Ovary (tissue), 3 donors: ENCODE data around the gene VAMP5.

Experiments used
- CTCF ChIP-seq, 3 donors: fragments of 450-650 bp in 2 of 3; fragments of 200-600 bp in 1 of 3; IDR thresholded peaks; one replicate each; pipeline versions ENCODE4 v1.5.1 to v1.8.0; 2016 to 2022; ENCODE audit warnings: antibody characterized with exemption in 3 of 3, mild to moderate bottlenecking in 1 of 3
- EP300 ChIP-seq: sonication (generic); formaldehyde crosslinking; IDR thresholded peaks from one replicate; pipeline ENCODE4 v1.6.1; 2017; ENCODE audit warnings: antibody characterized with exemption
- POLR2A ChIP-seq: fragments of 450-650 bp; IDR thresholded peaks from one replicate; pipeline ENCODE4 v1.6.1; 2017; ENCODE audit warnings: antibody characterized with exemption, mild to moderate bottlenecking, moderate library complexity
- donor health status: DM: no; HTN: no; CAD: no.

- TF ChIP-seq POLR2A (no peak), CTCF (IDR thresholded peaks at IDR 0.05) (no peak), EP300 (no peak)
Measured at GRCh38 chr2:85536479-85536878, 47.8 kb upstream of the VAMP5 start.
